Colonic mucosa (tissue), 4 donors: ENCODE data around the gene BANF1. TPM values are rescaled to one million over a fixed set of nuclear protein-coding genes. Genes with fewer than 3 reads are reported as not detected.
"Not testable (repeated sequence)": the region's sequence is repeated elsewhere in the genome, so short reads cannot be mapped to it uniquely, and the experiment has no call there.

Source experiments
- DNase-seq: peaks from one replicate; pipeline ENCODE4 v3.0.0-alpha.2; 2020
- H3K27ac ChIP-seq: fragments of 200-600 bp; one replicate; pipeline ENCODE4 v1.8.0; 2021
- H3K27me3 ChIP-seq: fragments of 200-600 bp; one replicate; pipeline ENCODE4 v1.8.0; 2021
- H3K36me3 ChIP-seq: fragments of 200-600 bp; one replicate; pipeline ENCODE4 v1.8.0; 2021
- H3K4me1 ChIP-seq: fragments of 200-600 bp; one replicate; pipeline ENCODE4 v1.8.0; 2021; ENCODE audit warnings: mild to moderate bottlenecking
- H3K4me3 ChIP-seq: fragments of 200-600 bp; one replicate; pipeline ENCODE4 v1.8.0; 2021
- H3K9ac ChIP-seq, 2 donors: one replicate each; pipeline ENCODE4 v1.7.0; 2013; ENCODE audit warnings: control low read depth in 2 of 2, low read depth in 2 of 2, low read length in 2 of 2
- H3K9me3 ChIP-seq: fragments of 200-600 bp; one replicate; pipeline ENCODE4 v1.8.0; 2021
- intact Hi-C: fragments of 100-400 bp; cut with DNase I; formaldehyde crosslinking; loops from one replicate; pipeline ENCODE4 v1.14.1; 2022
- total RNA-seq, 2 donors: library from RNA; stranded (reverse); fragmentation: NEBNext Ultra II Directional in 1 of 2; extraction: Animal tissue kit (Norgen Biotek cat#: 25700) in 1 of 2; gene quantifications; one replicate each; pipeline ENCODE4 v1.2.1, GENCODE V29; 2021
- TF ChIP-seq, protein P1 (sequence below): fragments of 200-600 bp; IDR thresholded peaks from one replicate; pipeline ENCODE4 v1.8.0; 2022; ENCODE audit warnings: antibody characterized with exemption, mild to moderate bottlenecking
- donor health status: healthy.
- donor health status: DM: no; HTN: no; CAD: no.
- donor health status: DM: no; HTN: no; CAD: no.

The BANF1 gene
- total RNA-seq, 2 donors from 2014 or later: 128 to 231 TPM

DNA sequence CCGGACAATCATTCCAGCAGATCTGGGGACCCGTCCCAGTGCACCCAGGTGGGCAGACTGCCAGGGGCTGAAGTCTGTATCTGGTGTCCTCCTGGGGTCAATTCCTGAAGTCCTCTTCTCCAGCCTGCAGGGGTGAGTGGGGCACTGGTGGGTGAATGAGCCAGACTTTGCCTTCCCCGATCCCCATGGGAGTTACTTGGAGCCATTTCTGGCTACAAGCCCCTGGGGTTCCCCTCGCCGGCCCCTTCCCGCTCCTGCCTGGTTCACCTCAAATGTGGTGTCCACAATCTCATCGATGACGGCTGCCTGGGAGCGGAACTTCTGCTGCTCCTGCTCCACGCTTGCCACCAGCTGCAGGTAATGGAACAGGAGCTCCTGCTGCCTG, 14.5 kb downstream of the BANF1 start:
- no peaks in the 10 kb centered on the region for H3K9me3 ChIP-seq
- H3K27me3 ChIP-seq: peaks cover 12% of the 10 kb centered on the region

DNA sequence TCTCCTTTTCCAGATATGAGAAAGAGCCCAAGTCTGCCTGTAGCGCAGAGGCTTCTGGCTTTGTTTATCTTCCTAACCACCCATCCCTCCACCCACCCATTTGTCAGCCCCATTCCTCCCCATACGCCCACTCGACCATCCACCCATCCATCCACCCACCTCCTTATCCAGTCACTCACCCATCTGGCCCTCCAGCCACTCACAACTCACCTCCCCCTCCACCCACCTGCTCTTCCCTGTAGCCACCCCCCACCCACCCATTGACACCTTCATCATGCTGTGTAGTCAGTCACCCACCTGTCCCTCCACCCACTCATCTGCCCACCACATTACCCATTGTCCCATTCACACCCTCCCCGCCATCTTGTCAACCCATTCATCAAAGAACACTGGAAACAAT, 15.0 kb downstream of the BANF1 start:
- Histone ChIP-seq H3K27ac (no peak overlapping the region), H3K27me3 (peaks cover 7% of the 10 kb centered on the region), H3K4me3 (no peak overlapping the region), H3K9me3 (no peaks in the 10 kb centered on the region), H3K36me3 (no peaks in the 10 kb centered on the region), H3K9ac (no peak overlapping the region), H3K4me1 (no peaks in the 10 kb centered on the region)
- DNase-seq: no peak
- TF ChIP-seq, protein P1, sequence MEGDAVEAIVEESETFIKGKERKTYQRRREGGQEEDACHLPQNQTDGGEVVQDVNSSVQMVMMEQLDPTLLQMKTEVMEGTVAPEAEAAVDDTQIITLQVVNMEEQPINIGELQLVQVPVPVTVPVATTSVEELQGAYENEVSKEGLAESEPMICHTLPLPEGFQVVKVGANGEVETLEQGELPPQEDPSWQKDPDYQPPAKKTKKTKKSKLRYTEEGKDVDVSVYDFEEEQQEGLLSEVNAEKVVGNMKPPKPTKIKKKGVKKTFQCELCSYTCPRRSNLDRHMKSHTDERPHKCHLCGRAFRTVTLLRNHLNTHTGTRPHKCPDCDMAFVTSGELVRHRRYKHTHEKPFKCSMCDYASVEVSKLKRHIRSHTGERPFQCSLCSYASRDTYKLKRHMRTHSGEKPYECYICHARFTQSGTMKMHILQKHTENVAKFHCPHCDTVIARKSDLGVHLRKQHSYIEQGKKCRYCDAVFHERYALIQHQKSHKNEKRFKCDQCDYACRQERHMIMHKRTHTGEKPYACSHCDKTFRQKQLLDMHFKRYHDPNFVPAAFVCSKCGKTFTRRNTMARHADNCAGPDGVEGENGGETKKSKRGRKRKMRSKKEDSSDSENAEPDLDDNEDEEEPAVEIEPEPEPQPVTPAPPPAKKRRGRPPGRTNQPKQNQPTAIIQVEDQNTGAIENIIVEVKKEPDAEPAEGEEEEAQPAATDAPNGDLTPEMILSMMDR: no peak
- intact Hi-C loops: no loop called here

More for the DNA sequence above, 14.5 kb downstream of the BANF1 start:
- Histone ChIP-seq H3K27ac (no peak overlapping the region), H3K9ac (no peak overlapping the region), H3K4me1 (no peaks in the 10 kb centered on the region), H3K36me3 (no peaks in the 10 kb centered on the region), H3K4me3 (no peak overlapping the region)
- TF ChIP-seq, protein P1: no peak
- DNase-seq: no peak
- intact Hi-C loops: no loop called here

- Histone ChIP-seq H3K27ac (no peak overlapping the region), H3K36me3 (no peaks in the 10 kb centered on the region), H3K9me3 (no peaks in the 10 kb centered on the region), H3K4me1 (no peaks in the 10 kb centered on the region), H3K9ac (no peak overlapping the region), H3K4me3 (no peak overlapping the region), H3K27me3 (no peaks in the 10 kb centered on the region)
- no peak for DNase-seq
- TF ChIP-seq, protein P1: no peak
- intact Hi-C loops: no loop called here
Observed at GRCh38 chr11:66020212-66020611, 17.9 kb downstream of the BANF1 start.

GRCh38 chr11:66020618-66021357, 18.5 kb downstream of the BANF1 start:
- no peak overlapping the region for H3K9ac ChIP-seq
- no peaks in the 10 kb centered on the region for H3K27me3 ChIP-seq
- DNase-seq: no peak
- intact Hi-C loops: no loop called here
- H3K4me1 ChIP-seq: no peaks in the 10 kb centered on the region
- no peak overlapping the region for H3K4me3 ChIP-seq
- no peaks in the 10 kb centered on the region for H3K9me3 ChIP-seq
- TF ChIP-seq, protein P1: no peak
- H3K27ac ChIP-seq: no peak overlapping the region
- no peaks in the 10 kb centered on the region for H3K36me3 ChIP-seq

DNA sequence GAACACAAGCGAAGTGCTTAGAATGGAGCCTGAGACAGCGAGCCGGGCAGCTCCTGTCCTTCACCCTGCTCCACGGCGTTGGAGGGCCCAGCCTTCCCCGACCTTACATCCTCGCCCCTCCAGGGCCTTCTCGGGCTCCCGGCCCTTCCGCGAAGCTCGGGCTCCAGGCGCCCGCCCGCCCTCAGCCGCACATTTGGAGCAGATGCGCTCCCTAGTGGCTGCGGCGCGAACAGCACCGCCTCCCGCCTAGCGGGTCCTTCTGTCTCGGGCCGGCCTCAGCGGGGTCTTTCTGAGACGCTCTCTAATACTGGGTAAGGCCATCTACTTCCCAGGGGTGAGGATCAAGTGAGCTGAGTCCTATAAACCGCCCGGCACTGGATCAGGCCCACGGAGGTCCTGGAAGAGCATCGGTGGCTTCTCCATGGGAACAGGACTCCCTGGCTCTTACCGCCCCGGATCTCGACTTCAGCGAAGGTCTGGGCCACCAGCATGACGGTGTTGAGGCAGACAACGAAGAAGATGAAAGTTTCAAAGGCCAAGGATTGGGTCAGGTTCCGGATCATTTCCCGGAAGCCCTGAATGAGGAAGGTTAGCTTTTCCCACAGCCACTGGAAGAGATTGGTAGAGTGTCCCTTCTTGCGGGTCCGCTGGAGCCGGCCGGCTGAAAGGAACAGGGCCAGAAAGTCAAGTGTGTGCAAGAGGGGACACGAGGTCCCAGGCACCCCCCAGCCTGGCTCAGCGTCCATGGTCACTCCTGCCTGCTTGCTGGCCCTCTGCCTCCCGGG, 20.3 kb downstream of the BANF1 start:
- Histone ChIP-seq H3K4me3 (no peak overlapping the region), H3K27me3 (no peaks in the 10 kb centered on the region), H3K27ac (no peak overlapping the region), H3K9ac (peak overlapping the region in 1 of 2 donors; percentile 14), H3K4me1 (no peaks in the 10 kb centered on the region), H3K9me3 (no peaks in the 10 kb centered on the region), H3K36me3 (no peaks in the 10 kb centered on the region)
- peak; percentile 73 for DNase-seq
- intact Hi-C loops: no loop called here
- TF ChIP-seq, protein P1: peak; percentile 96

- H3K9ac ChIP-seq, H3K4me1 ChIP-seq, DNase-seq, H3K27me3 ChIP-seq, H3K36me3 ChIP-seq, intact Hi-C loops, H3K27ac ChIP-seq, H3K4me3 ChIP-seq, H3K9me3 ChIP-seq: not testable (repeated sequence)
Observed at GRCh38 chr11:66023186-66023440, 20.8 kb downstream of the BANF1 start.
